NCI-H1105 treated with DMSO at 0.1 percent for 48 hours (cell line): ENCODE data around the gene AHNAK2.
A peak's percentile ranks its signal among the peaks of the same experiment; 100 is the strongest.

Experiments
- DNase-seq: peaks from one replicate; lab custom pipeline; 2025; lab: John Stamatoyannopoulos, UW

AHNAK2 gene

DNA sequence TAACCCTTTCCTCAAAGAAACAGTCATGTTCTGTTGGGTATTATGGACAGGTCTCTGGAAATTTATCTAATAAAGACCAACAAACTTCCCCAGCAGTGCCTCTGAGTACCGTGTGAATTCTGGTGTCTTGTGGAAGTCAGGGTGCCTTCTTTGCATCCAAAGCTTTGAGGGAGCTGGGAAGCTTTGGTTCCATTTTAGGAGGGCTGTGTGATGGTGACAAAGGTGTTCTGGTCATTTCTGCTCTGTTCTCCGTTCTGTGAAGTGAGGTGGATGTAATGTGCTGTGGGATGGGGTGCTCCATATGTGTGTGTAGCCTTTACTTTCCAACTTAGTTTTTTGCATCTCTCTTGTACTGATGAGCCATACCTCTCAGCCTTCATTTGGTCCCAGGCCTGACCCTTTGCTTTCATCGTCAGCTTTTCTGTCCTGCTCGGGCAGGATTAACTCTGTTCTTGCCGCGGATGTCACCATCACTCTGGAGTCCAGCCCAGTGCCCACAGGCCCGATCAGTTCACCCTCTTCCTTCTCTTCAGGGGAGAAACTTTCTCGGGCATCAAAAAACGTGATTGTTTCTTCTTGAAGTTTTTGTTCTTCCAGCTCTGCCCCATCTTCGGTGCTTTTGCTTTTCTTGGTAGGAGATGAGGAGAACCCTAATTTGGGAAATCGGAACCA lies 40.3 kb downstream of the AHNAK2 start:
- no peak for DNase-seq

DNA sequence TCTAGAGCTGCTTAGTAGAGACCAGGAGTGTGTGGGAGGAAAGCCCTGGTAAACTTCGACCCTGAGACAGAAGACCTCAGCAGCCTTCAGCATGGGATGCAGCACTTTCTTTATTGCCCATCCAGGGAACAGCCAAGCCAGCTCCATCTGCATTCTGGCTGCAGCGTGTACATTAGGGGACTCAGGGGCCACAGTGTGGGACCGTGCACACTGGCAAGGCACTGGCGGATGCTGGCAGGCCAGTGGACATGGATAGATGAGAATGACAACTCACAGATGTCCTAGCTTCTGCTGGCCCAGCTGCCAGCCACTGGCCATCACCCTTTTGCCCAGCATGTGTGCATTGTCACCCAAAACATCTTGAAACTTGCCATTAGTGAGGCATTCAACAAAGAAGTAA lies 41.0 kb downstream of the AHNAK2 start:
- DNase-seq: no peak

DNA sequence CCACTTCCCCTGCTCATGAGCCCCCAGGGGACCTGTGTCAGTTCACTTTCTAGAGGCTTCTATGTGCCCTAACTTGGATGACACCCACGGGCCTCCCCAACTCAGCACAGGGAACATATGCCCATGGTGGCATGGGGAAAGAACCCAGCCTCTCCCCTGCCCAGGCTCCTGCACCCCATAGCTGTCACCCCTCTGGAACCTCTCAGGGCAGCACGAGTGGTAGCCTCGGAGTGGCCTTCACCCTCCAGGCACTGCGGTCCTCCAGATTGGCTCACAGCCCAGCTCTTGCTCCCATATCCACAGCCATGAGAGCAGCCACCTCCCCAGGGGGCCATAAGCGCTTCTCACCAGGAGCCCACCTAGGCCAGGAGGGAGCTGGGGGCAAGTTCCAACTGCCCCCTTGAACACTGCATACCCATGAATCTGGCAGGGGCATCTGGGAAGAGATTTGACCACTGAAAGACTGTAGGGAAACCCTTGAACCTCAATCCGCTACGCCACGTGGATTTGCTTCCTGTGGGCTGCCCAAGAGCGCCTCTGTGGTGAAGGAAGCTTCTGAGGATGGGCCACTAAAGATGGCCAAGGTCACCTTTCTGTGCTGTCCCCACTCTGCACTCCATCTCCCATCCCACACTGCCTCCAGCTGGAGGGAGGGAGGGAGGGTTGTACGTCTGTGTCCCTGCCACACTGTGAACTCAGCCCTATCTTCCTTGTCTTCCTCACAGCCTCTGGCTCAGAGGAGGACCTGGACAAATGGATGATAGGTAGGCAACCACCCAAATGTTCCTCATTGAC lies 41.6 kb downstream of the AHNAK2 start:
- no peak for DNase-seq

DNA sequence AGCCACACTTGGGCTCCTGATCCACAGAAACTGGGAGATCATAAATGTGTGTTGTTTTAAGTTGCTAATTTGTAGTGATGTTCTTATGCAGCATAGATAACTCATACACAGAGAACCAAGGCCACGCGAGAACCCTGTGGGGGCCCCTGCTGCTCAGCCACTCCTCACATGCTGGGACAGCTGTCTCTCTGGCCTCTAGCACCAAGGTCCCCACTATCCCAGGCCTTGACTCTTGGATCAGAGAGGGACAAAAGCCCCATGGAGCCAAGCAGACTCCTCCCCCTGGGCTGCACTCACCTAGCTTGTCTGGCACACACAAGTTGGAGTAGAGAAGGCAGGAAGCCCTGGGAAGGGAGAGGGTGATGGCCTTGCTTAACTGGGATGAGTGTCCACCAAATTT lies 42.2 kb downstream of the AHNAK2 start:
- no peak for DNase-seq

GRCh38 chr14:104935026-104935650 lies 43.0 kb downstream of the AHNAK2 start:
- DNase-seq: no peak

DNA sequence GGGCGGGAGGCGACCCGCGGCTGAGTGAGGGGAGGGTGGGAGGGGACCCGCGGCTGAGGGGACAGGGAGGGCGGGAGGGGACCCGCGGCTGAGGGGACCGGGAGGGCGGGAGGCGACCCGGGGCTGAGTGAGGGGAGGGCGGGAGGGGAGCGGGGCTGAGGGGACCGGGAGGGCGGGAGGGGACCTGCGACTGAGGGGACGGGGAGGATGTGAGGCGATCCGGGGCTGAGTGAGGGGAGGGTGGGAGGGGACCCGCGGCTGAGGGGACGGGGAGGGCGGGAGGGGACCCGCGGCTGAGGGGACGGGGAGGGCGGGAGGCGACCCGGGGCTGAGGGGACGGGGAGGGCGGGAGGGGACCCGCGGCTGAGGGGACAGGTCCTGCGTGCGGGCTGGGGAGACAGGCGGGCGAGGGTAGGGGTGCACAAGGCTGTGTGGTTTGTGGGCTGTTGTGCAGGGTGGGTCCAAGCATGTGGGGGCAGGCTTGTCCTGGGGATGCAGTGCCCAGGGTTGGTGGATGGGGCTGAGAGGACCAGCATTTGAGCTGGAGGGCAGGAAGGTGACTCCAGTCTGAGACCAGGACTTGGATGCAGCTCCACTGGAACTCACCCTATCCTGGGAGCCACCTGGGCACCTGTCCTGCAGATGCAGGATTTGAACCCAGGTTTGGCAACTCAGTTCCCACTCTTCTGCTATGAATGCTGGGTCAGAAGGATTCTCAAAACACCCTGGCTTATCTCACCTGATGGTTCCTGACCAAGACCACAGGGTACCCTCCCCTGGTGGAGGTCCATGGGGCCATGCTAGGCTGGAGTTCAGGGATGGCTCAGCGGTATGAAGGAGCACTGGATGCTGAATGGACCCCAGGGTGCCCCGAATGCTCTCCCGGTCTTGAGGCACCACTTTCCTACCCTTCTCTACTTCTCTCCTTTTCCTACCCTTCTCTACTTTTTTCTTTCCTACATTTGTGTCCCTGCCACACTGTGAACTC lies 44.1 kb downstream of the AHNAK2 start:
- DNase-seq: no peak

GRCh38 chr14:104932676-104933631 lies 45.2 kb downstream of the AHNAK2 start:
- peak; percentile 56 for DNase-seq

DNA sequence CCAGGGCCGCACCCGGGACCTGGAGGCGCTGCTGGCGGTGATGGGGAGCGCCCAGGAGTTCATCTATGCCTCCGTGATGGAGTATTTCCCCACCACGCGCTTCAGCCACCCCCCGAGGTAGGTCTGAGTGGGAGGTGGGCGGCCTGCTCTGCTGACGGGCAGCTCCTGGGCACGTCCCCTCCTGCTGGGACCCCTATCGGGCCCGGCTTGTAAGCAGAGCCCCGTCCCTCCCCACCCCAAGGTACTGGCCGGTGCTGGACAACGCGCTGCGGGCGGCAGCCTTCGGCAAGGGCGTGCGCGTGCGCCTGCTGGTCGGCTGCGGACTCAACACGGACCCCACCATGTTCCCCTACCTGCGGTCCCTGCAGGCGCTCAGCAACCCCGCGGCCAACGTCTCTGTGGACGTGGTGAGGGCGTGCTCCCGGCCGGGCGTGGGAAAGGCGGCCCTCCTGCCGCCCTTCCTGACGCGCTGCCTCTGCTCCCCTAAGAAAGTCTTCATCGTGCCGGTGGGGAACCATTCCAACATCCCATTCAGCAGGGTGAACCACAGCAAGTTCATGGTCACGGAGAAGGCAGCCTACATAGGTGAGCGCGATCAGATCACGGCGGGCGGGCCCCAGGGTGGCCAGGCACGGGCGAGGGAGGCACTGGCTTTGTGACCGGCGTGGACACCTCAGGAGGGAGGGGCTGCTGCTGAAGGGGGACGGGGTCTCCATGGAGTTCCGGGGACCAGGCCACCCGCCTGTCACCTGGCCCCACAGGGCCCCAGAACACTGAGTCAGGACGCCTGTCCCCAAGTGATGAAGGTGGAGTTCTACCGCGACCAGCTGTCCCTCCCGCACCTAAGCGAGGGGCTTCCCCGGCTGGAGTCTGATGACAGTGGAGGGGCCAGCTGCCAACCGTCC lies 46.2 kb downstream of the AHNAK2 start:
- DNase-seq: no peak

DNA sequence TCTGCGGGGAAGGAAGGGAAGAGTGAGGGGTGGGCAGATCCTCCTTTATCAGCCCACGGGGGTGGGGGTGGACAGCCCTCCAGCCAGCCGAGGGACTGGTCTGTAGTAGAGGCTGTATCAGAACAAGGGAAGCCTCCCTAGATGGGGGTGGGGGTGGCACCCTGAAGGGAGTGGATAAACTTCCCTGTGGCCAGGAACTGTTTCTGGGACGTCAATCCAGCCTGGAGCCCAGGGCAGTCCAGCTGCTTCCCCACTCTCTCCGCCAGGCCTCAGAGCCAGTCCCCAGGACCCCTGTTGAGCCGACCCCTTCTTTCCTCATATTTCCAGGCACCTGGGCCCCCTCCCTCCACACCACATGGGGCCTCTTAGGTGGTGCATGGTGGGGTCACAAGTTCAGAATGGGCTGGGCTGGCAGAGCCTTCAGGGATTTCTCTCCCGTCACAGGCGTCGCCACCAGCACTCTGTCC lies 46.8 kb downstream of the AHNAK2 start:
- no peak for DNase-seq

- no peak for DNase-seq
These were observed 47.5 kb downstream of the AHNAK2 start for GRCh38 chr14:104930526-104931303.

- no peak for DNase-seq
These were observed 48.6 kb downstream of the AHNAK2 start for GRCh38 chr14:104929268-104930230.

GRCh38 chr14:104928391-104929133 lies 49.6 kb downstream of the AHNAK2 start:
- no peak for DNase-seq

GRCh38 chr14:104927901-104928300 lies 50.3 kb downstream of the AHNAK2 start:
- no peak for DNase-seq

- no peak for DNase-seq
These were observed 50.8 kb downstream of the AHNAK2 start for GRCh38 chr14:104927432-104927816.

DNA sequence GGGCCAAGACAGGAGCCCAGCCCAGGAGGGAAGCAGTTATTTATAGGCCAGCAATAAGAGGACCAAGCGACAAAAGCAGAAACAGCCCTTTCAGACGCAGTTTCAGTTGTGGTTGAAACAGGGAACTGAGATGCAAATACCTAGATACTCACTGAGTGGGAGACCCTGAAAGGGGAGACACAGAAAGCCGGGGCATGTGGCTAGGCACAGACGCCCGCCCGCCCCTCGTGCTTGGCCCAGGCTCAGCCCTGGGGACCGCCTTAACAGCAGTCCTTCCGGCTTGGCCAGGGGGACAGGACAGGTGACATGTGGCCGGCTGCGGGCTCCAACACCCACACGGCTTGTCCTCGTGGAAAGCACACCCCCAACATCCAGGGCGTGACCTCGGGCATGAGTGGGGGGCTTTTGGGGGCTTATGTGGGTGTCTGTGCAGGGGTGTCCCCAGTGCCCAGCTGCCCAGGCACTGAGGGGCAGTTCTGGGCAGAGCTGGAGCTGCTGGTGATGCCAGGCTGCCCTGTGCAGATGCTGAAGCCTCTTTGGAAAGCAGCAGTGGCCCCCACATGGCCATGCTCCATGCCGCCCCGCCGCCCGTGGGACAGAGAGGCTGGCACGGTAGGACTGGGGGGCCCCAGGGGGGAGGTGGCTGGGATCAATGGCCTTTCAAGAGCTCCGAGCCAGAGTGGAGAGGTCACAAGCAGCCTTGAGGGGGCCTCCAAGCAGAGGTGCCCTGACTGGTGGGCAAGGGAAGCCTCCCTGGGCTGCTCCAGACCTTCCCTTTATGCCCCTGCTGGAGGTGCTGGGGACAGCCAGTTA lies 51.3 kb downstream of the AHNAK2 start:
- DNase-seq: no peak
